HCT116 (cell line): ENCODE measurements around the gene FIBCD1. TPM values are rescaled to one million over a fixed set of nuclear protein-coding genes. Genes with fewer than 3 reads are reported as not detected.

Source experiments
- ATAC-seq: fragments of 200-7000 bp; cut with Tn5 transposase; 2 replicates; pipeline ENCODE4 v1.9.1; 2020; ENCODE audit warnings: mild to moderate bottlenecking, moderate library complexity
- BruUV-seq: library from RNA; stranded (reverse); fragments of 400-500 nt; replicated peaks from 2 replicates; lab custom pipeline; 2021; lab: Mats Ljungman, UMichigan
- CTCF ChIA-PET: fragments of 300-600 bp; sonication (Branson Sonifier 250); formaldehyde crosslinking; loops from one replicate; lab custom pipeline; 2021; ENCODE audit warnings: antibody characterized with exemption; lab: Charles Lee
- POLR2A ChIA-PET: fragments of 300-600, 350-600 bp; sonication (Branson Sonifier 250); formaldehyde crosslinking; loops from one replicate; lab custom pipeline; 2021; ENCODE audit warnings: antibody characterized with exemption; lab: Charles Lee
- RAD21 ChIA-PET, 2 experiments: fragments of 300-600 bp; sonication (Branson Sonifier 250); formaldehyde crosslinking; loops; one replicate each; lab custom pipeline; 2023; ENCODE audit warnings: low total read pairs in 2 of 2; ENCODE audit not compliant: uncharacterized antibody in 2 of 2, unreplicated experiment in 2 of 2, low non-redundant PET in 1 of 2; lab: Charles Lee
- DNase-seq: peaks from one replicate; pipeline ENCODE4 v3.0.0-alpha.2; 2010; ENCODE audit warnings: low read depth, low spot score
- H2AFZ ChIP-seq: fragments of 200-600 bp; shearing (Covaris generic), sonication (generic); 2 replicates; pipeline ENCODE4 v1.6.1; 2017; ENCODE audit warnings: low read depth, mixed run types, mixed read lengths, antibody characterized with exemption, low read length; ENCODE audit not compliant: poor library complexity, severe bottlenecking
- H3K27ac ChIP-seq: 2 replicates; pipeline ENCODE4 v1.5.1; 2012; ENCODE audit warnings: low read depth, low read length
- H3K27me3 ChIP-seq: fragments of 200-600 bp; sonication (generic); 2 replicates; pipeline ENCODE4 v1.6.1; 2016; ENCODE audit warnings: mixed run types, low read length, mixed read lengths; ENCODE audit not compliant: insufficient read depth
- H3K36me3 ChIP-seq, 2 experiments: fragments of 200-500 bp in 1 of 2; fragments of 200-600 bp in 1 of 2; sonication (Bioruptor generic) in 1 of 2; sonication (generic) in 1 of 2; 2 replicates each; pipeline versions ENCODE4 v1.5.1 to v1.6.1; 2014 to 2016; ENCODE audit warnings: low read length in 2 of 2, inconsistent platforms in 1 of 2, mixed read lengths in 1 of 2, mixed run types in 1 of 2; ENCODE audit not compliant: insufficient read depth in 2 of 2, control insufficient read depth in 1 of 2
- H3K4me1 ChIP-seq, 2 experiments: fragments of 200-600 bp in 1 of 2; sonication (generic) in 1 of 2; 2 replicates each; pipeline versions ENCODE4 v1.5.1 to v1.6.1; 2012 to 2017; ENCODE audit warnings: low read length in 2 of 2, inconsistent platforms in 1 of 2, mild to moderate bottlenecking in 1 of 2, mixed read lengths in 1 of 2, mixed run types in 1 of 2, moderate library complexity in 1 of 2; ENCODE audit not compliant: insufficient read depth in 2 of 2, control insufficient read depth in 1 of 2
- H3K4me2 ChIP-seq: fragments of 200-600 bp; sonication (generic); 2 replicates; pipeline ENCODE4 v1.6.1; 2017; ENCODE audit warnings: mixed run types, low read length, mixed read lengths
- H3K4me3 ChIP-seq, 2 experiments: fragments of 200-600 bp in 1 of 2; sonication (generic) in 1 of 2; replicated peaks in 1 of 2; 2 replicates each; pipeline ENCODE4 v1.5.1; 2011 to 2016; ENCODE audit warnings: low read length in 2 of 2, control low read depth in 1 of 2, low read depth in 1 of 2, mild to moderate bottlenecking in 1 of 2, mixed read lengths in 1 of 2, mixed run types in 1 of 2
- H3K79me2 ChIP-seq: fragments of 200-600 bp; sonication (generic); 2 replicates; pipeline ENCODE4 v1.6.1; 2017; ENCODE audit warnings: mild to moderate bottlenecking, mixed run types, low read length, moderate library complexity, mixed read lengths; ENCODE audit not compliant: insufficient read depth
- H3K9ac ChIP-seq: fragments of 200-600 bp; sonication (generic); 2 replicates; pipeline ENCODE4 v1.6.1; 2016; ENCODE audit warnings: low read length, mixed read lengths
- H3K9me2 ChIP-seq: fragments of 200-600 bp; sonication (generic), shearing (Covaris generic); 2 replicates; pipeline ENCODE4 v1.6.1; 2017; ENCODE audit warnings: mixed run types, mild to moderate bottlenecking, moderate library complexity; ENCODE audit not compliant: insufficient read depth
- H3K9me3 ChIP-seq, 2 experiments: fragments of 200-500 bp in 1 of 2; fragments of 200-600 bp in 1 of 2; sonication (Bioruptor generic) in 1 of 2; sonication (generic) in 1 of 2; 2 replicates each; pipeline ENCODE4 v1.6.1; 2014 to 2017; ENCODE audit warnings: low read length in 2 of 2, mixed read lengths in 2 of 2, inconsistent platforms in 1 of 2, low read depth in 1 of 2, mild to moderate bottlenecking in 1 of 2, mixed run types in 1 of 2, moderate library complexity in 1 of 2; ENCODE audit not compliant: control insufficient read depth in 1 of 2, insufficient read depth in 1 of 2
- H4K20me1 ChIP-seq: fragments of 200-600 bp; sonication (generic), shearing (Covaris generic); 2 replicates; pipeline ENCODE4 v1.6.1; 2017; ENCODE audit warnings: mixed run types, mild to moderate bottlenecking, moderate library complexity; ENCODE audit not compliant: insufficient read depth
- CBX3 ChIP-seq: IDR thresholded peaks from 2 replicates; pipeline ENCODE4 v1.6.1; 2012; ENCODE audit warnings: low read depth
- CEBPB ChIP-seq: IDR thresholded peaks from 2 replicates; pipeline ENCODE4 v1.6.1; 2012; ENCODE audit warnings: low read depth
- ELF1 ChIP-seq: IDR thresholded peaks from 2 replicates; pipeline ENCODE4 v1.6.1; 2012; ENCODE audit warnings: low read depth, borderline replicate concordance
- EZH2 ChIP-seq: fragments of 200-600 bp; sonication (generic); IDR thresholded peaks from 2 replicates; pipeline ENCODE4 v1.6.1; 2017; ENCODE audit warnings: antibody characterized with exemption, mixed run types
- FOSL1 ChIP-seq: IDR thresholded peaks from 2 replicates; pipeline ENCODE4 v1.6.1; 2012; ENCODE audit warnings: low read depth
- JUND ChIP-seq: IDR thresholded peaks from 2 replicates; pipeline ENCODE4 v1.6.1; 2012
- POLR2AphosphoS5 ChIP-seq: IDR thresholded peaks from 2 replicates; pipeline ENCODE4 v1.6.1; 2011; ENCODE audit warnings: mild to moderate bottlenecking, low read depth, low read length, moderate library complexity
- SRF ChIP-seq: IDR thresholded peaks from 2 replicates; pipeline ENCODE4 v1.6.1; 2012; ENCODE audit warnings: low read depth
- TCF7L2 ChIP-seq: IDR thresholded peaks from 2 replicates; pipeline ENCODE4 v1.7.0; 2011; ENCODE audit warnings: borderline replicate concordance, inconsistent platforms; ENCODE audit not compliant: insufficient read depth, insufficient read length; ENCODE audit errors: extremely low read depth
- YY1 ChIP-seq: IDR thresholded peaks from 2 replicates; pipeline ENCODE4 v1.6.1; 2011; ENCODE audit warnings: low read length, low read depth, moderate library complexity, mild to moderate bottlenecking; ENCODE audit not compliant: insufficient replicate concordance; ENCODE audit errors: extremely low read depth
- ZNF274 ChIP-seq: fragments of 200-500 bp; sonication (Bioruptor generic); IDR thresholded peaks from 2 replicates; pipeline ENCODE4 v1.6.1; 2014; ENCODE audit warnings: mild to moderate bottlenecking, low read depth, low read length, inconsistent platforms
- intact Hi-C: fragments of 100-400 bp; cut with micrococcal nuclease; formaldehyde crosslinking; loops from 2 replicates; pipeline ENCODE4 v1.10.0; 2022
- total RNA-seq: library from RNA; stranded (reverse); gene quantifications from one replicate; pipeline ENCODE4 v1.2.1, GENCODE V29; 2021; ENCODE audit not compliant: unreplicated experiment
- TF ChIP-seq, protein P1 (sequence below), 3 experiments: fragments of 200-600 bp in 1 of 3; sonication (generic) in 1 of 3; IDR thresholded peaks in 2 of 3; conservative IDR thresholded peaks in 1 of 3; 2 replicates each; pipeline ENCODE4 v1.5.1; 2012 to 2017; ENCODE audit warnings: low read depth in 2 of 3, low read length in 2 of 3, antibody characterized with exemption in 1 of 3, borderline replicate concordance in 1 of 3, control low read depth in 1 of 3, mild to moderate bottlenecking in 1 of 3, mixed read lengths in 1 of 3, mixed run types in 1 of 3, moderate library complexity in 1 of 3; ENCODE audit not compliant: insufficient read depth in 1 of 3

The FIBCD1 gene
- total RNA-seq, 1 experiment from 2014 or later, result 26.1 TPM

DNA sequence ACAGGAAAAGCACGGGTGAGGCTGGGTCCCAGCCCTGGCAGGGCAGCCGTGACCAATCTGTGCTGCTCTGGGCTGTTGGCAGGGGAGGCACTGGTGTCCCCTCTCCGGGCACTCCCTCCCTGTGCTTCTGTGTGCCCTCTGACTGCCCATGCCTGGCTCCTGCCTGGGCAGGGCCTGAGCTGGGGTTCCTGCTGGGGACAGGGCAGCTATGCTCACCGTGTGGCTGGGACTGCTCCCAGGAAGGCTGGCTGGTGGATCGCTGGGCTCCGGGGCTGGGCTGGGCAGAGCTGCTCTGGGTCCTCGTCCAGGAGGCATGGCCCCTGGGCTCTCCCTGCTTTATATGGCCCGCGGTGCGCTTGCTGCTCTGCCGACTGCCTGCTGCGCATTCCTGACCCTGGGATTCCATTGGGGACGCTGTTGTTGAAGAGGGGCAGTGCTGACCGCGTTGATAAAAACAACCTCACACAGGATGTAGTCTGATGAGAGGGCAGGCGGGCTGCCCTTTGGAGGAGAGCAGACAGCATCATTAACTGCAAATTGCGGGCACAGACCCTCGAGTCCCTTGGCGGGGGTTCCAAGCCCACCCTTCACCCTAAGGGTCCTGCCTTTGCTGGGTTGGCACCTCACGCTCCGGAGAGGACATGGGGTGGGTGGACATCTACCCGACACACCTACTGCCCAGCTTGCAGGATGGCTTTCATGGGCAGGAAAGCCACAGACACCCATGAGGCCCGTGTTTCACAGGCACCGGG is 43.4 kb downstream of the FIBCD1 start:
- H3K4me1 ChIP-seq, result no peaks in the 10 kb centered on the region
- no peak for ATAC-seq
- CTCF ChIA-PET, result interaction anchor here (1.3 to 2.9 kb wide), 3 partner anchors 29 to 151 kb away, joined by 4 to 21 read pairs (median 4); no protein-coding TSS in a partner anchor
- no peak overlapping the region for H3K27ac ChIP-seq
- no peaks in the 10 kb centered on the region for H3K9me3 ChIP-seq
- H3K9ac ChIP-seq, result no peak overlapping the region
- DNase-seq, result no peak
- TF ChIP-seq JUND (no peak), SRF (no peak), CBX3 (no peak), FOSL1 (no peak), YY1 (no peak), TCF7L2 (no peak), POLR2AphosphoS5 (no peak), CEBPB (no peak), EZH2 (no peak), ZNF274 (no peak), ELF1 (no peak)
- TF ChIP-seq, protein P1, sequence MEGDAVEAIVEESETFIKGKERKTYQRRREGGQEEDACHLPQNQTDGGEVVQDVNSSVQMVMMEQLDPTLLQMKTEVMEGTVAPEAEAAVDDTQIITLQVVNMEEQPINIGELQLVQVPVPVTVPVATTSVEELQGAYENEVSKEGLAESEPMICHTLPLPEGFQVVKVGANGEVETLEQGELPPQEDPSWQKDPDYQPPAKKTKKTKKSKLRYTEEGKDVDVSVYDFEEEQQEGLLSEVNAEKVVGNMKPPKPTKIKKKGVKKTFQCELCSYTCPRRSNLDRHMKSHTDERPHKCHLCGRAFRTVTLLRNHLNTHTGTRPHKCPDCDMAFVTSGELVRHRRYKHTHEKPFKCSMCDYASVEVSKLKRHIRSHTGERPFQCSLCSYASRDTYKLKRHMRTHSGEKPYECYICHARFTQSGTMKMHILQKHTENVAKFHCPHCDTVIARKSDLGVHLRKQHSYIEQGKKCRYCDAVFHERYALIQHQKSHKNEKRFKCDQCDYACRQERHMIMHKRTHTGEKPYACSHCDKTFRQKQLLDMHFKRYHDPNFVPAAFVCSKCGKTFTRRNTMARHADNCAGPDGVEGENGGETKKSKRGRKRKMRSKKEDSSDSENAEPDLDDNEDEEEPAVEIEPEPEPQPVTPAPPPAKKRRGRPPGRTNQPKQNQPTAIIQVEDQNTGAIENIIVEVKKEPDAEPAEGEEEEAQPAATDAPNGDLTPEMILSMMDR (IDR thresholded peaks at IDR 0.05 in 2 of 3, conservative IDR thresholded peaks at IDR 0.05 in 1 of 3; ENCODE audit: borderline replicate concordance in 1 of 3, insufficient read depth in 1 of 3, low read depth in 2 of 3, low read length in 2 of 3), result no peak
- no peak overlapping the region for H3K4me3 ChIP-seq
- H3K9me2 ChIP-seq, result no peaks in the 10 kb centered on the region
- no TSS peak for BruUV-seq
- intact Hi-C loops, result no loop called here
- H2AFZ ChIP-seq, result no peak overlapping the region
- no peaks in the 10 kb centered on the region for H3K36me3 ChIP-seq
- POLR2A ChIA-PET, result no interaction called here
- RAD21 ChIA-PET, result interaction anchor here in 1 of 2 experiments (1.5 kb wide), 1 partner anchor 32 kb away, joined by 4 read pairs; no protein-coding TSS in a partner anchor
- no peaks in the 10 kb centered on the region for H3K79me2 ChIP-seq
- H3K4me2 ChIP-seq, result no peak overlapping the region
- no peaks in the 10 kb centered on the region for H4K20me1 ChIP-seq
- H3K27me3 ChIP-seq, result no peaks in the 10 kb centered on the region
